Stimulated activated CD4-positive, alpha-beta T cell treated with anti-CD3 and anti-CD28 coated beads, Interleukin-2, amount 100 ng/mL, for 48 hours (primary cell): Measurements from ENCODE around the gene KBTBD8.

Experiments used
- DNase-seq, 2 donors: peaks; one replicate each; pipeline ENCODE4 v3.0.0-alpha.2; 2020

KBTBD8 gene

GRCh38 chr3:67037615-67038014 is 39.5 kb downstream of the KBTBD8 start:
- no peak for DNase-seq

GRCh38 chr3:67044295-67044694 is 46.2 kb downstream of the KBTBD8 start:
- DNase-seq: no peak

- DNase-seq: no peak
Measured at GRCh38 chr3:67044955-67045354, 46.8 kb downstream of the KBTBD8 start.

GRCh38 chr3:67045711-67046465 is 47.8 kb downstream of the KBTBD8 start:
- no peak for DNase-seq

- no peak for DNase-seq
Measured at GRCh38 chr3:67047051-67047450, 48.9 kb downstream of the KBTBD8 start.

- no peak for DNase-seq
Measured at GRCh38 chr3:67048067-67048714, 50.1 kb downstream of the KBTBD8 start.

- DNase-seq: no peak
Measured at GRCh38 chr3:67048715-67049074, 50.6 kb downstream of the KBTBD8 start.

GRCh38 chr3:67059443-67059842 is 61.3 kb downstream of the KBTBD8 start:
- no peak for DNase-seq
